Naive thymus-derived CD4-positive, alpha-beta T cell (primary cell): ENCODE results near the gene RGS9. TPM values are rescaled to one million over a fixed set of nuclear protein-coding genes. Genes with fewer than 3 reads are reported as not detected.
"Not testable (repeated sequence)": the region's sequence is repeated elsewhere in the genome, so short reads cannot be mapped to it uniquely, and the experiment has no call there.

ENCODE experiments used
- ATAC-seq: fragments of 150-1000 bp; cut with Tn5 transposase; 2 replicates; pipeline ENCODE4 v1.10.0; 2021; ENCODE audit warnings: mild to moderate bottlenecking, moderate library complexity
- CTCF ChIA-PET: fragments of 350-600 bp; sonication (Branson Sonifier 250); formaldehyde crosslinking; loops from one replicate; lab custom pipeline; 2021; ENCODE audit warnings: antibody characterized with exemption; lab: Charles Lee
- POLR2A ChIA-PET: fragments of 350-600 bp; sonication (Branson Sonifier 250); formaldehyde crosslinking; loops from one replicate; lab custom pipeline; 2021; ENCODE audit warnings: antibody characterized with exemption, inconsistent platforms; lab: Charles Lee
- DNase-seq, 9 donors: peaks; one replicate each; pipeline versions ENCODE4 v3.0.0 to v3.0.0-alpha.2; 2020 to 2022; ENCODE audit warnings: mixed read lengths in 1 of 9
- H3K27ac ChIP-seq: one replicate; pipeline ENCODE4 v1.7.0; 2013; ENCODE audit warnings: mild to moderate bottlenecking, low read depth, low read length, moderate library complexity
- H3K27me3 ChIP-seq, 2 donors: one replicate each; pipeline ENCODE4 v1.7.0; 2013; ENCODE audit warnings: low read length in 2 of 2, mild to moderate bottlenecking in 2 of 2, moderate library complexity in 2 of 2; ENCODE audit not compliant: control insufficient read depth in 2 of 2, insufficient read depth in 2 of 2
- H3K36me3 ChIP-seq, 3 experiments: 1 replicate in 2 of 3; 2 replicates in 1 of 3; pipeline ENCODE4 v1.7.0; 2013; ENCODE audit warnings: low read length in 3 of 3, mild to moderate bottlenecking in 3 of 3, moderate library complexity in 1 of 3; ENCODE audit not compliant: insufficient read depth in 3 of 3, control insufficient read depth in 2 of 3
- H3K4me1 ChIP-seq, 2 donors: one replicate each; pipeline ENCODE4 v1.7.0; 2013; ENCODE audit warnings: low read length in 2 of 2, mild to moderate bottlenecking in 2 of 2, moderate library complexity in 1 of 2; ENCODE audit not compliant: control insufficient read depth in 2 of 2, insufficient read depth in 2 of 2
- H3K4me3 ChIP-seq: 2 replicates; pipeline ENCODE4 v1.7.0; 2013; ENCODE audit warnings: mild to moderate bottlenecking, low read length
- H3K9me3 ChIP-seq, 3 experiments: 1 replicate in 2 of 3; 2 replicates in 1 of 3; pipeline ENCODE4 v1.7.0; 2013; ENCODE audit warnings: low read length in 3 of 3; ENCODE audit not compliant: control insufficient read depth in 2 of 3
- H3K27ac Mint-ChIP-seq, 9 donors: one replicate each; pipeline ENCODE4 v1.8.0; 2020 to 2022; ENCODE audit warnings: mixed read lengths in 9 of 9, mild to moderate bottlenecking in 8 of 9, moderate library complexity in 5 of 9, inconsistent platforms in 2 of 9
- H3K27me3 Mint-ChIP-seq, 5 donors: one replicate each; pipeline ENCODE4 v1.8.0; 2021 to 2022; ENCODE audit warnings: mixed read lengths in 5 of 5, mild to moderate bottlenecking in 1 of 5
- H3K36me3 Mint-ChIP-seq, 5 donors: one replicate each; pipeline ENCODE4 v1.8.0; 2020 to 2022; ENCODE audit warnings: mixed read lengths in 5 of 5, mild to moderate bottlenecking in 3 of 5, inconsistent platforms in 1 of 5
- H3K4me1 Mint-ChIP-seq, 7 donors: one replicate each; pipeline ENCODE4 v1.8.0; 2020 to 2022; ENCODE audit warnings: mixed read lengths in 7 of 7, mild to moderate bottlenecking in 3 of 7, inconsistent platforms in 1 of 7
- H3K4me3 Mint-ChIP-seq, 10 donors: one replicate each; pipeline ENCODE4 v1.8.0; 2020 to 2022; ENCODE audit warnings: mild to moderate bottlenecking in 10 of 10, mixed read lengths in 10 of 10, moderate library complexity in 6 of 10, inconsistent platforms in 2 of 10
- H3K9me3 Mint-ChIP-seq, 11 donors: one replicate each; pipeline ENCODE4 v1.8.0; 2020 to 2022; ENCODE audit warnings: mixed read lengths in 11 of 11, mild to moderate bottlenecking in 4 of 11, inconsistent platforms in 1 of 11, moderate library complexity in 1 of 11
- intact Hi-C, 2 donors: fragments of 100-400 bp; cut with micrococcal nuclease; formaldehyde crosslinking; loops; one replicate each; pipeline ENCODE4 v1.15.1; 2023
- polyA plus RNA-seq, 2 donors: library from polyadenylated mRNA; unstranded; fragments of 300-500 nt; fragmentation: Illumina TruSeq; gene quantifications; one replicate each; pipeline ENCODE4 v1.2.3, GENCODE V29; 2021
- total RNA-seq, 6 experiments: library from RNA in 5 of 6; stranded (reverse) in 5 of 6; gene quantifications; 1 replicate in 5 of 6; 2 replicates in 1 of 6; pipeline ENCODE4 v1.2.3 and lab custom pipeline; 2021 to 2026

Gene RGS9
- total RNA-seq = 1 to 10 TPM in 2 of 5 experiments, under 1 TPM in 3; 0.32 to 3.9 (median 0.81) TPM
- polyA plus RNA-seq = not detected
- total RNA-seq (lab: John Stamatoyannopoulos, UW) = not detected

- Histone ChIP-seq H3K36me3 (no peaks in the 10 kb centered on the region), H3K27ac (peak within 1 kb of the TSS; percentile 56), H3K9me3 (no peaks in the 10 kb centered on the region), H3K27me3 (no peaks in the 10 kb centered on the region), H3K4me3 (peak within 1 kb of the TSS; percentile 69), H3K4me1 (peaks cover 12 to 27% of the 10 kb centered on the region in 2 donors)
- H3K4me3 Mint-ChIP-seq = peak within 1 kb of the TSS; percentile 67 to 91 (median 82)
- H3K4me1 Mint-ChIP-seq = peaks cover 10 to 39% (median 22%) of the 10 kb centered on the region in 7 donors
- peaks cover 8 to 31% (median 18%) of the 10 kb centered on the region in 5 donors for H3K27me3 Mint-ChIP-seq
- POLR2A ChIA-PET = interaction anchor here (0.9 to 1.3 kb wide), 2 partner anchors 13 to 151 kb away, joined by 4 to 7 read pairs; no protein-coding TSS in a partner anchor
- ATAC-seq (peak; percentile 99), DNase-seq (peak; percentile 77 to 90 (median 86))
- intact Hi-C loops = loop anchor here (1.0 to 5.0 kb wide), 7 partner anchors 14 to 160 kb away; partner anchors contain the start of gene GNA13 (in 1 of the 2)
- CTCF ChIA-PET = interaction anchor here (1.6 kb wide), 2 partner anchors 9 to 13 kb away, joined by 4 to 6 read pairs; no protein-coding TSS in a partner anchor
- peaks cover 0 to 2% (median 0%) of the 10 kb centered on the region in 11 donors for H3K9me3 Mint-ChIP-seq
- peak within 1 kb of the TSS; percentile 45 to 87 (median 75) for H3K27ac Mint-ChIP-seq
- peaks cover 0 to 4% (median 0%) of the 10 kb centered on the region in 5 donors for H3K36me3 Mint-ChIP-seq
Observed at GRCh38 chr17:65137021-65137939, at the start of gene RGS9. TSS of gene RGS9 (plus strand) at chr17:65137370. CDS start at chr17:65137541, 171 bp downstream.

- CTCF ChIA-PET = interaction anchor here (0.6 kb wide), 1 partner anchor 541 kb away, joined by 8 read pairs; no protein-coding TSS in a partner anchor
- Histone ChIP-seq H3K27ac (no peak overlapping the region), H3K27me3 (no peaks in the 10 kb centered on the region), H3K36me3 (no peaks in the 10 kb centered on the region), H3K9me3 (no peaks in the 10 kb centered on the region), H3K4me3 (no peak overlapping the region), H3K4me1 (no peaks in the 10 kb centered on the region)
- intact Hi-C loops = no loop called here
- peaks cover 0 to 9% (median under 1%) of the 10 kb centered on the region in 5 donors for H3K36me3 Mint-ChIP-seq
- H3K4me1 Mint-ChIP-seq = peaks cover 0 to 6% (median 0%) of the 10 kb centered on the region in 7 donors
- ATAC-seq (no peak), DNase-seq (no peak)
- H3K4me3 Mint-ChIP-seq = no peak overlapping the region
- H3K27me3 Mint-ChIP-seq = peaks cover 0 to 30% (median 0%) of the 10 kb centered on the region in 5 donors
- POLR2A ChIA-PET = interaction anchor here (1.2 kb wide), 1 partner anchor 12 kb away, joined by 3 read pairs; no protein-coding TSS in a partner anchor
- H3K27ac Mint-ChIP-seq = no peak overlapping the region
- H3K9me3 Mint-ChIP-seq = peaks cover 0 to 2% (median 0%) of the 10 kb centered on the region in 11 donors
Observed at GRCh38 chr17:65088621-65089360, 48.4 kb upstream of the RGS9 start.

DNA sequence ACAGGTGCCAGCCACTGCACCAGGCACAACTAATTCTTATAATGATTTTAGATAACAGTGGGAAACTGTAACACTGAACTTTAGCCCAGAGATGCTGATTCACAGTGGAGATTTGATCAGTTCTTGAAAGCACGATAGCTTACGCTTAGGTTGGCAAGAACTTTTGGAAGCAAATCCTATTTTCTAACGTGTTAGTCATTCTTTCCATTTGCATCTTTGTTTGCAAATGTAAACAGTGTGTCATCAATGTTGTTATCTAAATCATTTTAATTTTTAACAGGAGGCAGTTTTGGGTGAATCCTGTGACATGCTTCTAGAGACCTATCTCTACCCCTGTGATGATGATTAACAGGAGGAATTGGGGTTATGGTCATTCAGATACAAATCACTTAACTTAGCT, 44.9 kb upstream of the RGS9 start:
- Histone ChIP-seq H3K9me3 (no peaks in the 10 kb centered on the region), H3K4me3 (no peak overlapping the region), H3K4me1 (no peaks in the 10 kb centered on the region), H3K36me3 (no peaks in the 10 kb centered on the region), H3K27me3 (no peaks in the 10 kb centered on the region), H3K27ac (no peak overlapping the region)
- peaks cover 0 to 25% (median 0%) of the 10 kb centered on the region in 5 donors for H3K27me3 Mint-ChIP-seq
- H3K4me1 Mint-ChIP-seq = peaks cover 0 to 9% (median 4%) of the 10 kb centered on the region in 7 donors
- H3K9me3 Mint-ChIP-seq = no peaks in the 10 kb centered on the region
- H3K4me3 Mint-ChIP-seq = no peak overlapping the region
- intact Hi-C loops = no loop called here
- H3K36me3 Mint-ChIP-seq = peaks cover 0 to 4% (median 0%) of the 10 kb centered on the region in 5 donors
- DNase-seq (no peak), ATAC-seq (no peak)
- ChIA-PET POLR2A (no interaction called here), CTCF (interaction anchor here (1.5 kb wide), 1 partner anchor 9 kb away, joined by 3 read pairs; no protein-coding TSS in a partner anchor)
- H3K27ac Mint-ChIP-seq = no peak overlapping the region

DNA sequence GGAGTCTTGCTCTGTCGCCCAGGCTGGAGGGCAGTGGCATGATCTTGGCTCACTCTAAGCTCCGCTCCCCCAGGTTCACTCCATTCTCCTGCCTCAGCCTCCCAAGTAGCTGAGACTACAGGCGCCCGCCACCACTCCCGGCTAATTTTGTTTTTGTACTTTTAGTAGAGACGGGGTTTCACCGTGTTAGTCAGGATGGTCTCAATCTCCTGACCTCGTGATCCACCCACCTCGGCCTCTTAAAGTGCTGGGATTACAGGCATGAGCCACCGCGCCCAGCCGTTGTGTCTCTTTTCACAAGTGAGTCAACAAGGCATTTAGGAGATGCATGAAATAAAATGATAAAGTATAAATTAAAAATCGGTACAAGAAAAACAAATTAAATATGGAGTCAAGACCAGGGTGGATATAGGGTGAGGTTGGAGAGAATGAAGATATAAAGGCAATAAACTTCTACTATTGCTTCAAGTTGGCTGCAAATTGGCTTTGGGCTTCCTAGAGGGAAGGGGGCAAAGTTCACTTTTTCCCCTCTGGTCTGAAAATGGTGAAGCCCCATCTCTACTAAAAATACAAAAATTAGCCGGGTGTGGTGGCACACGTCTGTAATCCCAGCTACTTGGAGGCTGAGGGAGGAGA, 44.3 kb upstream of the RGS9 start:
- CTCF ChIA-PET = interaction anchor here (1.5 kb wide), 1 partner anchor 8 kb away, joined by 3 read pairs; no protein-coding TSS in a partner anchor
- H3K27me3 Mint-ChIP-seq = peaks cover 0 to 25% (median 0%) of the 10 kb centered on the region in 5 donors

DNA sequence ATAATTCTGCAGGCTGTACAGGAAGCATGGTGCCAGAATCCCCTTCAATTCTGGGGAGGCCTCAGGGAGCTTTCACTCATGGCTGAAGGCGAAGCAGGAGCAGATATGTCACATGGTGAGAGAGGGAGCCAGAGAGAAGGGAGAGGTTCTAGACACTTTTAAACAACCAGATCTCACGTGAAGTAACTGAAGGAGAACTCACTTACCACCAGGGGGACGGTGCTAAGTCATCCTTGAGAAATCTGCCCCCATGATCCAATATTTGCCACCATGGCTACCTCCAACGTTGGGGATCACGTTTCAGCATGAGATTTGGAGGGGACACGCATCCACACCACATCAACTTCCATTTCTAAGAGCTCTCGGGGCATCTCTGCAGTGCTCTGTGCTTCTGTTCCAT, 43.2 kb upstream of the RGS9 start:
- no peaks in the 10 kb centered on the region for H3K27me3 ChIP-seq
- no peaks in the 10 kb centered on the region for H3K4me1 ChIP-seq
- ATAC-seq = no peak
- H3K4me3 ChIP-seq = no peak overlapping the region
- intact Hi-C loops = no loop called here
- ChIA-PET POLR2A (no interaction called here), CTCF (interaction anchor here (0.7 kb wide), 1 partner anchor 151 kb away, joined by 4 read pairs; no protein-coding TSS in a partner anchor)
- Mint-ChIP-seq H3K27ac (no peak overlapping the region), H3K27me3 (peaks cover 0 to 23% (median 0%) of the 10 kb centered on the region in 5 donors), H3K36me3 (peaks cover 0 to 4% (median 0%) of the 10 kb centered on the region in 5 donors), H3K9me3 (no peaks in the 10 kb centered on the region), H3K4me1 (peaks cover 0 to 9% (median 4%) of the 10 kb centered on the region in 7 donors), H3K4me3 (no peak overlapping the region)
- DNase-seq = no peak
- H3K9me3 ChIP-seq = no peaks in the 10 kb centered on the region
- no peaks in the 10 kb centered on the region for H3K36me3 ChIP-seq
- no peak overlapping the region for H3K27ac ChIP-seq

More for the DNA sequence above, 44.3 kb upstream of the RGS9 start:
- intact Hi-C loops, H3K4me1 Mint-ChIP-seq, DNase-seq, ATAC-seq, H3K27me3 ChIP-seq, H3K4me3 ChIP-seq, POLR2A ChIA-PET, H3K36me3 ChIP-seq, H3K27ac ChIP-seq, H3K9me3 Mint-ChIP-seq, H3K36me3 Mint-ChIP-seq, H3K4me3 Mint-ChIP-seq, H3K27ac Mint-ChIP-seq, H3K4me1 ChIP-seq, H3K9me3 ChIP-seq: not testable (repeated sequence)
